Inflammatory macrophage treated with lipopolysaccharide for 4 hours (primary cell): Measurements from ENCODE around the gene G6PC3.
"Not testable (repeated sequence)": the region's sequence is repeated elsewhere in the genome, so short reads cannot be mapped to it uniquely, and the experiment has no call there.

Experiments
- DNase-seq: peaks from one replicate; pipeline ENCODE4 v3.0.0-alpha.2; 2020

Gene G6PC3

GRCh38 chr17:44110823-44111633, 40.5 kb downstream of the G6PC3 start:
- peak; percentile 83 for DNase-seq

DNA sequence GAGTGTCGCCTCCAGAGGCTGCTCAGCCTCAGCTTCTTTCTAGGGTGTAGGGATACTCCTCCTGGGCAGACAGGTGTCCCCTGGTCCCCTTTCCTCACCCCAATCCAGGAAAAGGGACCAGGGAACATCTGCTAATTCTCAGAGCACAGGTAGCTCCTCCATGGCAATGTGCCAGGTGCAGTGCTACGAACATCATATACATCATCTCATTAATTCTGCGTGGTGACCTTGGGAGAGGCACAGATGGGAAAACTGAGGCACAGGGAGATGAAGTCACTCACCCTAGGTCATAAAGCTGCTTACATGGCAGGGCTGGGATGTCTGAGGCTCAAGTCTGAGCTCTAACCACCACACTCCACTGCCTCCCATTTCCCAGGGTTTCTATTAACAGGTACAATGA, 41.2 kb downstream of the G6PC3 start:
- DNase-seq, result no peak

GRCh38 chr17:44112284-44113280, 42.0 kb downstream of the G6PC3 start:
- DNase-seq, result no peak

DNA sequence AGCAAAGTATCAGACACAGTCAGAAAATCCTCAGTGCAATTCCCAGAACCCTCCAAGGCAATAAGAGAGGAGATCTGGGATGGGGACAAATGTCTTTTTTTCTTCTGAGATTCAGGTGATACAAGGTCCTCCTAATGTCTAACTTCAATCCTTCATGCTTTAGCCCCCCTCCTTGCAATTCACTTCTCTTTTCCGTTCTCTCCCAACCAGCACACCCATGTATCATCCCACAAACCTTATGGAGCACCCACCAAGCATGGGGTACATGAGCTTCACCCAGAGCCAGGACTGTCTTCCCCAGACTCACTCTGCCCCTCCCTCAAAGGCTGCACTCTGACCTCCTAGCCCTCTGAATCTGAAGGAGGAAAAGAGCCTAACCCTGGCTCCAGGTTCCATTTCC, 42.8 kb downstream of the G6PC3 start:
- no peak for DNase-seq

DNA sequence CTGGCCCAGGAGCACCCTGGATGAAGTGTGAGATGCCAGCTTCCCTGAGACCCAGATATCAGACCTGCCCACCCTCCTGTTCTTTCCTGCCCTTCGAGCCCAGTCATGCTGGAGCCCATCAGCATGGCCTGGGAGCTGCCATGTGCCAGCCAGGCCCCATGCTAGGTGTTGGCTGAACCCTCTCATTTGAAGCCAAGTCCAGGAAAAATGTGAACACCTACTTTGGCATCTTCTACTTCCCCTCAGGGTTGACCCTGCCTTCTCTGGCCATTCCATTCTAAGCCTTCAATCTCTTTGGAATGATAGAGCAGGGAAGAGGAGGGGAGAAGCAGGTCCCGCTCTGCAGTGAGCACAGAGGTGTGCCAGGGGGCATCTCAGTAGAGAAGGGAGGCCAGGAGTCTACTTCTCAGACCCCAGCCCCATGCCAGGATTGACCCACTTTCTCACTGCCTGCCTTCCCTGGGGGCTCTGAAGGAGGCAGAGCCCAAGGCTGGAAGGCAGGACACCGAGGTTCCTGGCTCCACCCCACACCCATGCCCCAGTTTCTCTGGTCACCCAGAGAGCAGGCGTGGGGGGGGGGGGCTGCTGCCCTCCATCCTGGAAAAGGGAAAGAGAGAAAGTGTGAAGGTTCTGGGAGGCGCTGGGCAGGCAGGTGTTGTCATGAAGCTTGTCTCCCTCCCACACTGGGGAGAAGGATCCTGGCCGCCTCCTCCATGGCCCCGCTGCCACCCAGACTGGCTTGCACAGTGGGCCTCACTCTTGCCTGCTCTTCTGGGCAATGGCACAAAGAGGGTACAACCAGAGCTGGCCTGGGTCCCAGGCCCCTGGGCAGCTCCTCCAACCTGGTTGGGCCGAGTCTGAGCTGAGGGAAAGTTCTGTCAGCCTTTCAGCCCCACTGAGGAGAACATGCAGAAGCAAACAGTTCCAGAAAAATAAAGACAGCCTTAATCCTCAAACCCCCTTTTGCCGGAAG, 43.6 kb downstream of the G6PC3 start:
- no peak for DNase-seq

DNA sequence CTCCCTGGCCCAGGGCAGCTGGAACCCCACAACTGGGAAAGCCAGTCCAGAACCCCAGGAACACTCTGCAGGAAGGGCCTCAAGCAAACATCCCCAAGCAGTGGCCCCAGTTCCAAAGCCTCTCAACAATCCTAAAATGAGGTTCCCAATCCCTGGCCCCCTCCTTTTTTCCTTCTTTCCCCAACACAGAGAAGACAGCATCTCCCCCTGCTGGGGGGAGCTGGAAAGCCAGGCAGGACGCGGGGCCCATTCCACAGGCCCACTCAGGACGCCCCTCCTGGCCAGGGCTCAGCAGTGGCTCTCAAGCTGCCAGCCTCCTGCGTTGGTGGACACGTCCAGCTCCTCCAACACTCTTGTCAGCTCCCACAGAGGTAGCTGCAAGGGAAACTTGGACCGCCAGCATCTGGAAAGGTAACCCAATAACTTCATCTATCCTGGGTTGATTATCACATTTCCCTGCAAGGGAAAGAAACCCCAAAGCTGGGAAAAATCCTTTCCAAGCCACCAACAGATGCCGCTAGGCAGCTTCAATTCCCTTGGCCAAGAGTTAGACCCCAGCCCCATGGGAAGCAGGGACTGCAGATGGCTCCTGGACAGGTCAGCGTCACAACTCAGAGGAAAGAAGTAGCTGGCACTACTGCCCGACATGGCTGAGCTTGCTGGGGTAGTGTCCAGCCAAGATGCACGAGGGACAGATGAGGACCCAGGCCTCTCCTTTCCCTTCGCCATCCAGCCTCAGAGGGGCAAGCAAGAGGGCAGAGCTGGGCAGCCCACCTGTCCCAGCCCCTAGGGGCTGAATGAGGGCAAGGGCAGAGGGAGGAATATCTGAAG, 45.3 kb downstream of the G6PC3 start:
- DNase-seq, result peak; percentile 31

DNA sequence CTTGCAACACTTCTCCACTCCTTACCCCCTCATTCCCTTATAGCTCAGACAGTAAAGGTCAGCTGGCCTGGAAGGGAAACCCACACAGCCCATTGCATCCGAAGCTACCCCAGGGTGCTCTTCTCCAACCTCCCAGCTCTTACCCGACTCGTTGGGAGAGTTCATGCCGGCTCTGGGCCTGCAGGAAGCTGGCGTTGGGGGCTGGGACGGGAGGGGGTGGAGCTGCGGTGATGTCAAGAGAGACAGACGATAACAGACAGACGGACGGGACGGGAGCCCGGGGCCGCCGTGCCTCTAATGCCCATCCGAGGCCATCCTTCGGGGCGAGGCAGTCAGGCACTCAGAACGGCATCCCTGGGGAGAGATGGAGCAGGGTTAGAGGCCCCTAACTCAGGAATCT, 46.8 kb downstream of the G6PC3 start:
- no peak for DNase-seq

- no peak for DNase-seq
Observed at GRCh38 chr17:44118427-44119050, 48.0 kb downstream of the G6PC3 start.

DNA sequence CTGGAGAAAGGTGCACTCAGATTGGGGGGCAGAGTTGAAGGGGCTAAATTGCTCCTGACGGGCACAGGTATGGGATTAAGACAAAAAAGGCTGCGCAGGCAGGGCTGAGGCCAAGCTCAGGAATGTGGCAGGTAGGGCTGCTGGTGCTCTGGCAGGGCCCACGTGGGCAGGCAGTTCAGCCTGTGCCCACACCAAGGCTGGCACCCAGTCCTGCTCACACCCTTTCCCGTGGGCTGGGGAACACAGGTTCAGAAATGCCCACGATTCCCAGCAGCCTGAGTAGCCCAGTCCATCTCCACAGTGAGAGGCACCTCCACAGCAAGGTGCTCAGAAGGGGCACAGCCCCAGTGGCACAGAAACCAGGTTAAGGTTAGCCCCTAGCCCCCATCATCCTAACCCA, 48.5 kb downstream of the G6PC3 start:
- DNase-seq, result no peak

- no peak for DNase-seq
Observed at GRCh38 chr17:44119798-44120197, 49.3 kb downstream of the G6PC3 start.

GRCh38 chr17:44120281-44120680, 49.7 kb downstream of the G6PC3 start:
- DNase-seq, result not testable (repeated sequence)

GRCh38 chr17:44120851-44121605, 50.5 kb downstream of the G6PC3 start:
- DNase-seq, result no peak

GRCh38 chr17:44121997-44122815, 51.7 kb downstream of the G6PC3 start:
- no peak for DNase-seq

- no peak for DNase-seq
Observed at GRCh38 chr17:44122816-44123355, 52.4 kb downstream of the G6PC3 start.

DNA sequence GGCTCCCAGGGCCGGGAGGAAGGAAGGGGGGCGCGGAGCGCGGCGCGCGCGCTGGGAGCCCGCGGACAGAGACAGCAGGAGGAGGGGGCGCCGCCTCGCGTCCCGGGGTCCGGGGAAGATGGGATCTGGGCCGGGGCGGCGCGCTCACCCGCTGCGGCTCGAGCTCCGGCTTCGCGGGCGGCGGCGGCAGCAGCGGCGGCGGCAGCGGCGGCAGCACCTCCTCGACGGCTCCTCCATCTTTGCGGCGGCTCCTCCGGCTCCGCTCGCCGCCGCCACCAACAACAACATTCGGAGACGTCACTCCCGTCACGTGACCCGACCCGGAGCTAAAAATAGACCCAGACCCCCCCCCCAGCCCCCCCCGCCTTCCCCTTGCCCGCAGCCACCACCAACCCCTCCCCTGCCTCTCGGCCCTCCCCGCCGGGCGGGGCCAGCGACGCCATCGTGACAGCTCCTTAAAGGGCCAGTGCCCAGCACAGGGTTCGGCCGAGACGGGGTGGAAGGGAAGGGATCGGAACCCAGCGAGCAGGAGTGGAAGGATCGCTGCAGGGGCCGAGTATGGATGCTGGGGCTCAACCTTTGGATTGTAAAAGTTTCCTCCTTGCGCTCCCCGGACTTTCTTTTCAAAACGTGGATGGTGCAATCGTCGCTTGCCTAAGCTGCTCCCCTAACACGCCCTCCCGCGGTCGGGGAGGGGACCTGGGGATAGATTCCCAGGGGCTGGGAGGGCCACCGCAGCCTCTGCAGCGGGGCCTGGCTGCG, 53.0 kb downstream of the G6PC3 start, which contains the start of gene HDAC5:
Gene HDAC5, minus strand, starts transcription at position 286 of the 762 bp plus-strand sequence. CDS start 6,126 bp downstream, outside the sequence.
- DNase-seq, result peak; percentile 94

- no peak for DNase-seq
Observed at GRCh38 chr17:44124118-44124438, 53.5 kb downstream of the G6PC3 start.
